HepG2 (cell line): ENCODE results near the gene HEXA. TPM values are rescaled to one million over a fixed set of nuclear protein-coding genes. Genes with fewer than 3 reads are reported as not detected.

Experiments used
- ATF3 ChIP-seq: sonication (generic); formaldehyde crosslinking; IDR thresholded peaks from 2 replicates; pipeline ENCODE4 v1.4.0; 2020; ENCODE audit warnings: missing genetic modification reagents
- DMAP1 ChIP-seq: IDR thresholded peaks from 2 replicates; pipeline ENCODE4 v1.6.1; 2016
- E2F2 ChIP-seq: sonication (generic); formaldehyde crosslinking; IDR thresholded peaks from 2 replicates; pipeline ENCODE4 v1.4.0; 2020; ENCODE audit warnings: missing genetic modification reagents, borderline replicate concordance
- GMEB1 ChIP-seq: sonication (generic); formaldehyde crosslinking; IDR thresholded peaks from 2 replicates; pipeline ENCODE4 v1.5.1; 2020; ENCODE audit warnings: missing genetic modification reagents, mild to moderate bottlenecking, borderline replicate concordance
- KLF12 ChIP-seq: sonication (generic); formaldehyde crosslinking; IDR thresholded peaks from 2 replicates; pipeline ENCODE4 v1.4.0; 2020; ENCODE audit warnings: missing genetic modification reagents, borderline replicate concordance
- MBD4 ChIP-seq: IDR thresholded peaks from 2 replicates; pipeline ENCODE4 v1.6.1; 2012; ENCODE audit warnings: low read length, inconsistent platforms, borderline replicate concordance
- MEF2D ChIP-seq: sonication (generic); formaldehyde crosslinking; IDR thresholded peaks from 2 replicates; pipeline ENCODE4 v1.5.1; 2020; ENCODE audit warnings: mild to moderate bottlenecking, missing genetic modification reagents
- MEIS2 ChIP-seq: sonication (generic); formaldehyde crosslinking; IDR thresholded peaks from 2 replicates; pipeline ENCODE4 v1.9.0; 2021; ENCODE audit warnings: mild to moderate bottlenecking, missing genetic modification reagents
- MNT ChIP-seq: fragments of 450-650 bp; IDR thresholded peaks from 2 replicates; pipeline ENCODE4 v1.6.1; 2016
- PAX8 ChIP-seq: sonication (generic); formaldehyde crosslinking; IDR thresholded peaks from 2 replicates; pipeline ENCODE4 v1.8.0; 2022; ENCODE audit warnings: mild to moderate bottlenecking, missing genetic modification reagents, borderline replicate concordance
- PPARG ChIP-seq: conservative IDR thresholded peaks from 2 replicates; pipeline ENCODE4 v1.6.1; 2016; ENCODE audit warnings: missing biosample characterization, missing genetic modification reagents
- REL ChIP-seq: sonication (generic); formaldehyde crosslinking; conservative IDR thresholded peaks from 2 replicates; pipeline ENCODE4 v1.8.0; 2022; ENCODE audit warnings: mild to moderate bottlenecking, missing genetic modification reagents, moderate library complexity
- SP4 ChIP-seq: sonication (generic); formaldehyde crosslinking; IDR thresholded peaks from 2 replicates; pipeline ENCODE4 v1.8.1; 2023; ENCODE audit warnings: mild to moderate bottlenecking, missing genetic modification reagents
- TCF7L2 ChIP-seq: IDR thresholded peaks from 2 replicates; pipeline ENCODE4 v1.6.1; 2011; ENCODE audit warnings: mild to moderate bottlenecking, low read depth, low read length, moderate library complexity
- ZBTB34 ChIP-seq: sonication (generic); formaldehyde crosslinking; IDR thresholded peaks from 2 replicates; pipeline ENCODE4 v1.8.0; 2022; ENCODE audit warnings: mild to moderate bottlenecking, missing genetic modification reagents
- ZMYM4 ChIP-seq: sonication (generic); formaldehyde crosslinking; IDR thresholded peaks from 2 replicates; pipeline ENCODE4 v1.8.1; 2023; ENCODE audit warnings: mild to moderate bottlenecking, missing genetic modification reagents
- ZNF12 ChIP-seq: sonication (generic); formaldehyde crosslinking; IDR thresholded peaks from 2 replicates; pipeline ENCODE4 v1.5.0; 2020; ENCODE audit warnings: missing genetic modification reagents
- ZNF18 ChIP-seq: sonication (generic); formaldehyde crosslinking; IDR thresholded peaks from 2 replicates; pipeline ENCODE4 v1.8.0; 2022; ENCODE audit warnings: mild to moderate bottlenecking, missing genetic modification reagents; ENCODE audit not compliant: insufficient replicate concordance
- ZNF34 ChIP-seq: sonication (generic); formaldehyde crosslinking; IDR thresholded peaks from 2 replicates; pipeline ENCODE4 v1.4.0; 2020; ENCODE audit warnings: mild to moderate bottlenecking, missing genetic modification reagents, borderline replicate concordance
- ZNF576 ChIP-seq: sonication (generic); formaldehyde crosslinking; IDR thresholded peaks from 2 replicates; pipeline ENCODE4 v1.4.0; 2020; ENCODE audit warnings: mild to moderate bottlenecking, missing genetic modification reagents
- ZNF746 ChIP-seq: sonication (generic); formaldehyde crosslinking; IDR thresholded peaks from 2 replicates; pipeline ENCODE4 v1.8.0; 2022; ENCODE audit warnings: mild to moderate bottlenecking, missing genetic modification reagents
- polyA plus RNA-seq, 8 experiments: library from polyadenylated mRNA; depleted of rRNA in 3 of 8; stranded (reverse) in 7 of 8; unstranded in 1 of 8; fragments of >200 nt; fragmentation: Illumina TruSeq in 4 of 8; extraction: Trizol in 4 of 8; gene quantifications; 2 replicates each; pipeline versions ENCODE4 v1.2.1 to v1.2.3, GENCODE V29; 2011 to 2016; ENCODE audit warnings: low read depth in 4 of 8, missing spikeins in 1 of 8, mixed read lengths in 1 of 8; ENCODE audit not compliant: insufficient read depth in 1 of 8
- total RNA-seq, 5 experiments: library from RNA; depleted of rRNA; stranded (reverse); fragments of >200 nt; fragmentation: Illumina TruSeq; extraction: Trizol; gene quantifications; 2 replicates each; pipeline ENCODE4 v1.2.3, GENCODE V29; 2016; ENCODE audit warnings: low read depth in 1 of 5

Gene HEXA
- total and polyA plus RNA-seq, 2 of the 13 experiments (the other 11 are each of a cell fraction or from before 2014, with no cell fraction given): 106 to 219 TPM

GRCh38 chr15:72375846-72376581 lies at the start of gene HEXA (continued):
- TF ChIP-seq ZNF576 (CRISPR knock-in tag) (0 out of 2 replicates have a peak, but pooled peaks have one; percentile 43), MNT (peak; percentile 97), MEIS2 (CRISPR knock-in tag) (peak; percentile 87; the same call in 1 of the 2 replicates), E2F2 (CRISPR knock-in tag) (peak; percentile 63; the same call in 1 of the 2 replicates), DMAP1 (CRISPR knock-in tag) (peak; percentile 95), ZMYM4 (CRISPR knock-in tag) (peak; percentile 98), ZNF746 (CRISPR knock-in tag) (peak; percentile 53; the same call in 1 of the 2 replicates), SP4 (CRISPR knock-in tag) (peak; percentile 88), MBD4 (no peak), TCF7L2 (no peak), ZNF34 (CRISPR knock-in tag) (0 out of 2 replicates have a peak, but pooled peaks have one; percentile 66), REL (CRISPR knock-in tag) (no peak), MEF2D (CRISPR knock-in tag) (peak; percentile 90), KLF12 (CRISPR knock-in tag) (peak; percentile 79), ZNF12 (CRISPR knock-in tag) (no peak; the same call in 1 of the 2 replicates), PPARG (CRISPR knock-in tag) (peak; percentile 45; the same call in 1 of the 2 replicates), ZNF18 (CRISPR knock-in tag) (peak; percentile 70), ZBTB34 (CRISPR knock-in tag) (peak; percentile 71; the same call in 1 of the 2 replicates), PAX8 (CRISPR knock-in tag) (peak; percentile 93; the same call in 1 of the 2 replicates), ATF3 (CRISPR knock-in tag) (peak; percentile 58; the same call in 1 of the 2 replicates), GMEB1 (CRISPR knock-in tag) (peak; percentile 91)
